WTC11 (cell line): Measurements from ENCODE around the gene MOSPD3. TPM values are rescaled to one million over a fixed set of nuclear protein-coding genes. Genes with fewer than 3 reads are reported as not detected.

ENCODE experiments used
- ATAC-seq: fragments of 200-7000 bp; cut with Tn5 transposase; 2 replicates; pipeline ENCODE4 v1.10.0; 2021; ENCODE audit warnings: mild to moderate bottlenecking, moderate library complexity
- CTCF ChIA-PET: fragments of 300-600 bp; sonication (Branson Sonifier 250); formaldehyde crosslinking; loops from one replicate; lab custom pipeline; 2021; ENCODE audit warnings: antibody characterized with exemption; lab: Charles Lee
- POLR2A ChIA-PET: fragments of 350-600 bp; sonication (Branson Sonifier 250); formaldehyde crosslinking; loops from one replicate; lab custom pipeline; 2021; ENCODE audit warnings: antibody characterized with exemption; lab: Charles Lee
- DNase-seq: peaks from one replicate; pipeline ENCODE4 v3.0.0; 2021; ENCODE audit warnings: low spot score
- H3K27ac Mint-ChIP-seq: 2 replicates; pipeline ENCODE4 v1.8.0; 2021; ENCODE audit warnings: mixed read lengths
- H3K27me3 Mint-ChIP-seq: 2 replicates; pipeline ENCODE4 v1.8.0; 2021; ENCODE audit warnings: low read depth, mild to moderate bottlenecking, moderate library complexity, mixed read lengths
- H3K36me3 Mint-ChIP-seq: 2 replicates; pipeline ENCODE4 v1.8.0; 2021; ENCODE audit warnings: mixed read lengths
- H3K4me1 Mint-ChIP-seq: 2 replicates; pipeline ENCODE4 v1.8.0; 2022; ENCODE audit warnings: mixed read lengths
- H3K4me3 Mint-ChIP-seq: 2 replicates; pipeline ENCODE4 v1.8.0; 2021; ENCODE audit warnings: mild to moderate bottlenecking, moderate library complexity, mixed read lengths
- H3K9me3 Mint-ChIP-seq: 2 replicates; pipeline ENCODE4 v1.8.0; 2021; ENCODE audit warnings: mixed read lengths
- ETV6 ChIP-seq: sonication (generic); formaldehyde crosslinking; IDR thresholded peaks from 2 replicates; pipeline ENCODE4 v1.8.1; 2022; ENCODE audit warnings: mild to moderate bottlenecking, missing genetic modification reagents
- GABPB1 ChIP-seq: sonication (generic); formaldehyde crosslinking; IDR thresholded peaks from 2 replicates; pipeline ENCODE4 v1.8.1; 2023; ENCODE audit warnings: mild to moderate bottlenecking, missing genetic modification reagents
- GTF2I ChIP-seq: fragments of 250-450 bp; sonication (Bioruptor Pico); conservative IDR thresholded peaks from 2 replicates; pipeline ENCODE4 v1.4.0; 2021; ENCODE audit warnings: mild to moderate bottlenecking
- JAZF1 ChIP-seq: fragments of 250-450 bp; sonication (Bioruptor Pico); IDR thresholded peaks from 2 replicates; pipeline ENCODE4 v1.9.0; 2021; ENCODE audit warnings: moderate library complexity, mild to moderate bottlenecking, inconsistent platforms
- KAT7 ChIP-seq: sonication (generic); formaldehyde crosslinking; IDR thresholded peaks from 2 replicates; pipeline ENCODE4 v1.8.1; 2023; ENCODE audit warnings: missing genetic modification reagents, mild to moderate bottlenecking, borderline replicate concordance
- NFE2L1 ChIP-seq: sonication (generic); formaldehyde crosslinking; IDR thresholded peaks from 2 replicates; pipeline ENCODE4 v1.8.1; 2023; ENCODE audit warnings: missing genetic modification reagents
- SMAD3 ChIP-seq: sonication (generic); formaldehyde crosslinking; IDR thresholded peaks from 2 replicates; pipeline ENCODE4 v1.8.0; 2022; ENCODE audit warnings: missing genetic modification reagents, mild to moderate bottlenecking, borderline replicate concordance
- SP1 ChIP-seq: sonication (generic); formaldehyde crosslinking; conservative IDR thresholded peaks from 2 replicates; pipeline ENCODE4 v1.8.1; 2022; ENCODE audit warnings: missing genetic modification reagents
- ZNF219 ChIP-seq: sonication (generic); formaldehyde crosslinking; IDR thresholded peaks from 2 replicates; pipeline ENCODE4 v1.8.0; 2023; ENCODE audit warnings: missing genetic modification reagents, mild to moderate bottlenecking, borderline replicate concordance
- ZNF317 ChIP-seq: sonication (generic); formaldehyde crosslinking; IDR thresholded peaks from 2 replicates; pipeline ENCODE4 v1.8.1; 2023; ENCODE audit warnings: low read depth, mild to moderate bottlenecking, moderate library complexity, missing genetic modification reagents, borderline replicate concordance
- ZNF671 ChIP-seq: fragments of 250-450 bp; sonication (Bioruptor Pico); IDR thresholded peaks from 2 replicates; pipeline ENCODE4 v1.8.0; 2021; ENCODE audit warnings: mild to moderate bottlenecking
- total RNA-seq: library from RNA; stranded (reverse); gene quantifications from 3 replicates; pipeline ENCODE4 v1.2.3, GENCODE V29; 2021
- TF ChIP-seq, protein P1 (sequence below): sonication (generic); formaldehyde crosslinking; IDR thresholded peaks from 2 replicates; pipeline ENCODE4 v1.8.0; 2022; ENCODE audit warnings: mild to moderate bottlenecking, missing genetic modification reagents
- TF ChIP-seq, protein P2 (sequence below): sonication (generic); formaldehyde crosslinking; IDR thresholded peaks from 2 replicates; pipeline ENCODE4 v1.8.1; 2023; ENCODE audit warnings: mild to moderate bottlenecking, missing genetic modification reagents, moderate library complexity
- TF ChIP-seq, protein P3 (sequence below): sonication (generic); formaldehyde crosslinking; IDR thresholded peaks from 2 replicates; pipeline ENCODE4 v1.8.0; 2022; ENCODE audit warnings: mild to moderate bottlenecking, missing genetic modification reagents
- TF ChIP-seq, protein P4 (sequence below): sonication (generic); formaldehyde crosslinking; IDR thresholded peaks from 2 replicates; pipeline ENCODE4 v1.8.0; 2022; ENCODE audit warnings: mild to moderate bottlenecking, missing genetic modification reagents
- TF ChIP-seq, protein P5 (sequence below): fragments of 250-450 bp; sonication (Bioruptor Pico); IDR thresholded peaks from 2 replicates; pipeline ENCODE4 v1.9.0; 2021; ENCODE audit warnings: moderate library complexity, mild to moderate bottlenecking, inconsistent platforms, borderline replicate concordance
- TF ChIP-seq, protein P6 (sequence below): fragments of 250-450 bp; sonication (Bioruptor Pico); IDR thresholded peaks from 2 replicates; pipeline ENCODE4 v1.9.0; 2021; ENCODE audit warnings: mild to moderate bottlenecking, borderline replicate concordance
- TF ChIP-seq, protein P7 (sequence below): fragments of 250-450 bp; sonication (Bioruptor Pico); conservative IDR thresholded peaks from 2 replicates; pipeline ENCODE4 v1.9.0; 2021; ENCODE audit warnings: mild to moderate bottlenecking

Gene MOSPD3
- total RNA-seq, 1 experiment from 2014 or later: 21.9 TPM

DNA sequence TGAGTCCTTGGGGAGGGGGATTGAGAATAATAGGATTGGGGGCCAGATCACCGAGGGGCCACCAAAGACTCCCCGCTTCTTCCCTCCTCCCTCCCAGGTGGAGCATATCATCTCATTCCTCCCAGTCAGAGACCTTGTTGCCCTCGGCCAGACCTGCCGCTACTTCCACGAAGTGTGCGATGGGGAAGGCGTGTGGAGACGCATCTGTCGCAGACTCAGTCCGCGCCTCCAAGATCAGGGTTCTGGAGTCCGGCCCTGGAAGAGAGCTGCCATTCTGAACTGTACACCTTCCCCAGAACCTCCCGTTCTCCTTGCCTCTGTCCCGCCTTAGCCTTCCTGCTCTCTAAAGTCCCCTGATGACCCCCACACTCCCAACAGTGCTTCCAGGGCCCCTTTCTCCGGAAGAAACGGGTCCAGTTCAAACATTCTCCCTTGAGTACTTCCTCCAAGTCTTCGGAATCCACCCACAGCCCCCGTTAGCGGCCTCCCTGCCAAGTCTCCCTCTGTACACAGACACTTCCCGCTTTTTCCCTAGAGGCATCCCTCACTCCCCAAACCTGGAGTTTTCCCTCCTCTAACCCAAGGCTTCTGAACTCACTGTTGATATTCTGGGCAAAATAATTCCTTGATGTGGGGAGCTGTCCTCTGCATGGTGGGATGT is 22.1 kb upstream of the MOSPD3 start:
- ATAC-seq (no peak), DNase-seq (no peak)
- H3K9me3 Mint-ChIP-seq: no peaks in the 10 kb centered on the region
- no peak overlapping the region; the same call in 1 of the 2 replicates for H3K27ac Mint-ChIP-seq
- CTCF ChIA-PET: interaction anchor here (0.6 to 2.5 kb wide), 11 partner anchors 12 to 125 kb away, joined by 3 to 10 read pairs (median 7); partner anchors contain the start of genes MOSPD3, PCOLCE and POP7
- H3K36me3 Mint-ChIP-seq: no peaks in the 10 kb centered on the region
- POLR2A ChIA-PET: interaction anchor here (0.6 to 1.8 kb wide), 4 partner anchors 12 to 94 kb away, joined by 3 to 5 read pairs (median 4); partner anchors contain the start of genes MOSPD3 and PCOLCE
- peak overlapping the region; percentile 59 for H3K4me3 Mint-ChIP-seq
- no peak for TF ChIP-seq SMAD3 (CRISPR knock-in tag)
- TF ChIP-seq, protein P1, sequence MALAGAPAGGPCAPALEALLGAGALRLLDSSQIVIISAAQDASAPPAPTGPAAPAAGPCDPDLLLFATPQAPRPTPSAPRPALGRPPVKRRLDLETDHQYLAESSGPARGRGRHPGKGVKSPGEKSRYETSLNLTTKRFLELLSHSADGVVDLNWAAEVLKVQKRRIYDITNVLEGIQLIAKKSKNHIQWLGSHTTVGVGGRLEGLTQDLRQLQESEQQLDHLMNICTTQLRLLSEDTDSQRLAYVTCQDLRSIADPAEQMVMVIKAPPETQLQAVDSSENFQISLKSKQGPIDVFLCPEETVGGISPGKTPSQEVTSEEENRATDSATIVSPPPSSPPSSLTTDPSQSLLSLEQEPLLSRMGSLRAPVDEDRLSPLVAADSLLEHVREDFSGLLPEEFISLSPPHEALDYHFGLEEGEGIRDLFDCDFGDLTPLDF (CRISPR knock-in tag): no peak
- TF ChIP-seq, protein P2, sequence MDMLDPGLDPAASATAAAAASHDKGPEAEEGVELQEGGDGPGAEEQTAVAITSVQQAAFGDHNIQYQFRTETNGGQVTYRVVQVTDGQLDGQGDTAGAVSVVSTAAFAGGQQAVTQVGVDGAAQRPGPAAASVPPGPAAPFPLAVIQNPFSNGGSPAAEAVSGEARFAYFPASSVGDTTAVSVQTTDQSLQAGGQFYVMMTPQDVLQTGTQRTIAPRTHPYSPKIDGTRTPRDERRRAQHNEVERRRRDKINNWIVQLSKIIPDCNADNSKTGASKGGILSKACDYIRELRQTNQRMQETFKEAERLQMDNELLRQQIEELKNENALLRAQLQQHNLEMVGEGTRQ (CRISPR knock-in tag): no peak
- TF ChIP-seq, protein P3, sequence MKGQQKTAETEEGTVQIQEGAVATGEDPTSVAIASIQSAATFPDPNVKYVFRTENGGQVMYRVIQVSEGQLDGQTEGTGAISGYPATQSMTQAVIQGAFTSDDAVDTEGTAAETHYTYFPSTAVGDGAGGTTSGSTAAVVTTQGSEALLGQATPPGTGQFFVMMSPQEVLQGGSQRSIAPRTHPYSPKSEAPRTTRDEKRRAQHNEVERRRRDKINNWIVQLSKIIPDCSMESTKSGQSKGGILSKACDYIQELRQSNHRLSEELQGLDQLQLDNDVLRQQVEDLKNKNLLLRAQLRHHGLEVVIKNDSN (CRISPR knock-in tag): no peak
- TF ChIP-seq JAZF1 (CRISPR knock-in tag): no peak
- TF ChIP-seq NFE2L1 (CRISPR knock-in tag): no peak
- TF ChIP-seq, protein P4, sequence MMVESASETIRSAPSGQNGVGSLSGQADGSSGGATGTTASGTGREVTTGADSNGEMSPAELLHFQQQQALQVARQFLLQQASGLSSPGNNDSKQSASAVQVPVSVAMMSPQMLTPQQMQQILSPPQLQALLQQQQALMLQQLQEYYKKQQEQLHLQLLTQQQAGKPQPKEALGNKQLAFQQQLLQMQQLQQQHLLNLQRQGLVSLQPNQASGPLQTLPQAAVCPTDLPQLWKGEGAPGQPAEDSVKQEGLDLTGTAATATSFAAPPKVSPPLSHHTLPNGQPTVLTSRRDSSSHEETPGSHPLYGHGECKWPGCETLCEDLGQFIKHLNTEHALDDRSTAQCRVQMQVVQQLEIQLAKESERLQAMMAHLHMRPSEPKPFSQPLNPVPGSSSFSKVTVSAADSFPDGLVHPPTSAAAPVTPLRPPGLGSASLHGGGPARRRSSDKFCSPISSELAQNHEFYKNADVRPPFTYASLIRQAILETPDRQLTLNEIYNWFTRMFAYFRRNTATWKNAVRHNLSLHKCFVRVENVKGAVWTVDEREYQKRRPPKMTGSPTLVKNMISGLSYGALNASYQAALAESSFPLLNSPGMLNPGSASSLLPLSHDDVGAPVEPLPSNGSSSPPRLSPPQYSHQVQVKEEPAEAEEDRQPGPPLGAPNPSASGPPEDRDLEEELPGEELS (CRISPR knock-in tag): no peak
- TF ChIP-seq, protein P5, sequence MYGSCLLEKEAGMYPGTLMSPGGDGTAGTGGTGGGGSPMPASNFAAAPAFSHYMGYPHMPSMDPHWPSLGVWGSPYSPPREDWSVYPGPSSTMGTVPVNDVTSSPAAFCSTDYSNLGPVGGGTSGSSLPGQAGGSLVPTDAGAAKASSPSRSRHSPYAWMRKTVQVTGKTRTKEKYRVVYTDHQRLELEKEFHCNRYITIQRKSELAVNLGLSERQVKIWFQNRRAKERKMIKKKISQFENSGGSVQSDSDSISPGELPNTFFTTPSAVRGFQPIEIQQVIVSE (CRISPR knock-in tag): no peak
- no peak for TF ChIP-seq GTF2I (CRISPR knock-in tag)
- no peak for TF ChIP-seq KAT7 (CRISPR knock-in tag)
- TF ChIP-seq, protein P6, sequence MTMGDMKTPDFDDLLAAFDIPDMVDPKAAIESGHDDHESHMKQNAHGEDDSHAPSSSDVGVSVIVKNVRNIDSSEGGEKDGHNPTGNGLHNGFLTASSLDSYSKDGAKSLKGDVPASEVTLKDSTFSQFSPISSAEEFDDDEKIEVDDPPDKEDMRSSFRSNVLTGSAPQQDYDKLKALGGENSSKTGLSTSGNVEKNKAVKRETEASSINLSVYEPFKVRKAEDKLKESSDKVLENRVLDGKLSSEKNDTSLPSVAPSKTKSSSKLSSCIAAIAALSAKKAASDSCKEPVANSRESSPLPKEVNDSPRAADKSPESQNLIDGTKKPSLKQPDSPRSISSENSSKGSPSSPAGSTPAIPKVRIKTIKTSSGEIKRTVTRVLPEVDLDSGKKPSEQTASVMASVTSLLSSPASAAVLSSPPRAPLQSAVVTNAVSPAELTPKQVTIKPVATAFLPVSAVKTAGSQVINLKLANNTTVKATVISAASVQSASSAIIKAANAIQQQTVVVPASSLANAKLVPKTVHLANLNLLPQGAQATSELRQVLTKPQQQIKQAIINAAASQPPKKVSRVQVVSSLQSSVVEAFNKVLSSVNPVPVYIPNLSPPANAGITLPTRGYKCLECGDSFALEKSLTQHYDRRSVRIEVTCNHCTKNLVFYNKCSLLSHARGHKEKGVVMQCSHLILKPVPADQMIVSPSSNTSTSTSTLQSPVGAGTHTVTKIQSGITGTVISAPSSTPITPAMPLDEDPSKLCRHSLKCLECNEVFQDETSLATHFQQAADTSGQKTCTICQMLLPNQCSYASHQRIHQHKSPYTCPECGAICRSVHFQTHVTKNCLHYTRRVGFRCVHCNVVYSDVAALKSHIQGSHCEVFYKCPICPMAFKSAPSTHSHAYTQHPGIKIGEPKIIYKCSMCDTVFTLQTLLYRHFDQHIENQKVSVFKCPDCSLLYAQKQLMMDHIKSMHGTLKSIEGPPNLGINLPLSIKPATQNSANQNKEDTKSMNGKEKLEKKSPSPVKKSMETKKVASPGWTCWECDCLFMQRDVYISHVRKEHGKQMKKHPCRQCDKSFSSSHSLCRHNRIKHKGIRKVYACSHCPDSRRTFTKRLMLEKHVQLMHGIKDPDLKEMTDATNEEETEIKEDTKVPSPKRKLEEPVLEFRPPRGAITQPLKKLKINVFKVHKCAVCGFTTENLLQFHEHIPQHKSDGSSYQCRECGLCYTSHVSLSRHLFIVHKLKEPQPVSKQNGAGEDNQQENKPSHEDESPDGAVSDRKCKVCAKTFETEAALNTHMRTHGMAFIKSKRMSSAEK (CRISPR knock-in tag): no peak
- TF ChIP-seq, protein P7, sequence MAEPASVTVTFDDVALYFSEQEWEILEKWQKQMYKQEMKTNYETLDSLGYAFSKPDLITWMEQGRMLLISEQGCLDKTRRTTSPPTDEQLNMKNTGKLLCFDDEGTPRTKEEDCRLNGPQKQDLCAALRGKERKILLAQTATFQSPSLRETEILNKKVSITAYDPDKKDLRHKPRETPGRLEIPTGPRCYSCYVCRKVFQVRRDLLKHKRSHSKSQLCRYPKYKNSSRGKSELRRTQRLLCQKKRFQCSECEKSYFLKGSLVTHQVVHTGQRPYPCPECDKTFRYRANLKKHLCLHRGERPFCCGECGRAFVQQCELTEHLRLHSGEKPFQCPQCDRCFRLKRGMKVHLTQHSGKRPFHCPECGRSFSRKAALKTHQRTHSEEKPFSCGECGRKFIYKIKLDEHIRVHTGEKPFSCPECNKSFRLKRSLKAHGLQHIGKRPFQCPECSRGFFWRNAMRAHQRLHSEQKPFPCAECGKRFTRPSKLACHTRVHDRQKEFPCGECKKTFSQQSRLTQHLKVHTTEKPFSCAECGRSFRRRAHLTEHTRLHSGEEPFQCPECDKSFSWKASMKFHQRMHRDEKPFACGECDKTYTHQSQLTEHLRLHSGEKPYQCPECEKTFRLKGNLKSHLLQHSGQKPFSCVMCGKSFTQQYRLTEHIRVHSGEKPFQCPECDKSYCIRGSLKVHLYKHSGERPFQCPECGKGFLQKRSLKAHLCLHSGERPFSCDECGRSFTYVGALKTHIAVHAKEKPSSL: no peak
- TF ChIP-seq GABPB1 (CRISPR knock-in tag): no peak
- no peak for TF ChIP-seq SP1 (CRISPR knock-in tag)
- no peak for TF ChIP-seq ZNF671
- TF ChIP-seq ETV6 (CRISPR knock-in tag): no peak
- TF ChIP-seq ZNF317 (CRISPR knock-in tag): no peak
- TF ChIP-seq ZNF219: no peak
- peaks cover 23% of the 10 kb centered on the region for H3K4me1 Mint-ChIP-seq
- H3K27me3 Mint-ChIP-seq: peaks cover 60% of the 10 kb centered on the region
